Peyer's patch (tissue), 4 donors: ENCODE data around the gene RNASE2.

Source experiments
- CTCF ChIP-seq, 6 experiments: fragments of 450-650 bp in 4 of 6; fragments of 200-600 bp in 2 of 6; sonication (generic) in 1 of 6; IDR thresholded peaks; one replicate each; pipeline ENCODE4 v1.5.1; 2017 to 2019; ENCODE audit warnings: antibody characterized with exemption in 6 of 6, mild to moderate bottlenecking in 3 of 6, moderate library complexity in 1 of 6
- POLR2A ChIP-seq, 2 donors: fragments of 450-650 bp; IDR thresholded peaks; one replicate each; pipeline ENCODE4 v1.5.1; 2017; ENCODE audit warnings: antibody characterized with exemption in 2 of 2, mild to moderate bottlenecking in 2 of 2, moderate library complexity in 2 of 2

DNA sequence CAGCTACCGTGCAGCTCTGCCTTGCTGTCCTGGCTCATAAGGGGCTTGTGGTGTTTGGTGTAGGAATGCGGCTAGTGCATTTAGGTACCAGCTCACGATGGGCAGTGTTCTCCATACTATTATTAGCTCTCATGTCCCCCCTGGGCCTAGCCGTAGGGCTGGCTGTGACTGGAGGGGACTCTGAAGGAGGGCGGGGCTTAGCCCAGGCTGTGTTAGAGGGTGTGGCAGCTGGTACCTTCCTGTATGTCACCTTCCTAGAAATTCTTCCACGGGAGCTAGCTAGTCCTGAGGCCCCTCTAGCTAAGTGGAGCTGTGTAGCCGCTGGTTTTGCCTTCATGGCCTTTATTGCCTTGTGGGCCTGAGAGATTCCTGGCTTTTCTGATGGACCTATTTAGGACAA lies 45.9 kb downstream of the RNASE2 start:
- TF ChIP-seq CTCF (IDR thresholded peaks at IDR 0.05) (no peak), POLR2A (IDR thresholded peaks at IDR 0.05) (no peak)
